GM06990 (cell line): ENCODE results near the gene TPSD1.

ENCODE experiments used
- DNase-seq: peaks from one replicate; pipeline ENCODE4 v3.0.0-alpha.2; 2011; ENCODE audit not compliant: insufficient read length; ENCODE audit errors: extremely low read depth
- H3K27me3 ChIP-seq: replicated peaks from 2 replicates; pipeline ENCODE4 v1.6.0; 2011; ENCODE audit warnings: low read length; ENCODE audit not compliant: control insufficient read depth, insufficient read depth
- H3K36me3 ChIP-seq: 2 replicates; pipeline ENCODE4 v1.5.1; 2011; ENCODE audit warnings: low read length; ENCODE audit not compliant: control insufficient read depth, insufficient read depth
- H3K4me3 ChIP-seq: replicated peaks from 2 replicates; pipeline ENCODE4 v1.5.1; 2011; ENCODE audit warnings: low read depth, mild to moderate bottlenecking, control low read depth, low read length
- TF ChIP-seq, protein P1 (sequence below): IDR thresholded peaks from 2 replicates; pipeline ENCODE4 v1.5.1; 2011; ENCODE audit warnings: low read length, control low read depth, mild to moderate bottlenecking, inconsistent platforms; ENCODE audit not compliant: insufficient read depth, poor library complexity, severe bottlenecking

The TPSD1 gene

DNA sequence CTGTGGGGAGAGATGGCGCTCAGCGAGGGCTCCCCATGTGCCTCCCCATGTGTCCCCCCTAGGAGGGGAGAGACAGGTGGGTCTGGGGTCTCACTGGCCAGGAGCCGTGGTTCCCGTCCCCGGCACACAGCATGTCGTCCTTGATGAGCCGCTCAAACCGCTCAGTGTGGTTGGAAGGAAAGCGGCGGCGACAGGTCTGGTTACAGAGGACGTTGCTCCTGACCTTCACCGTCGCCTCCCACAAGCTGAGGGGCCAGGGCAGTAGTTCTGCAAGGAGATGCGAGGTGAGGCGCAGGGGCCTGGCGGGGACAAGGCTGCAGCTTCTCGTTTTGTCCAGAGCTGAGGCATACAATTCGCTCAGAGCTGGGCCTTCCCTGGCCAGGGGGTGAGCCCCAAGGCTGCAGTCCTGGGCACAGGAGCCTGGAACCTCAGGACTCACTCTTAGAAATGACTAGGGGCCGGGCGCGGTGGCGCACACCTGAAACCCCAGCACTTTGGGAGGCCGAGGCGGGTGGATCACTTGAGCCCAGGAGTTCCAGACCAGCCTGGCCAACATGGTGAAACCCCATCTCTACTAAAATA lies 30.7 kb downstream of the TPSD1 start:
- H3K4me3 ChIP-seq, result no peak overlapping the region
- H3K27me3 ChIP-seq, result no peaks in the 10 kb centered on the region; the same call in 1 of the 2 replicates
- no peaks in the 10 kb centered on the region for H3K36me3 ChIP-seq
- no peak for DNase-seq
- TF ChIP-seq, protein P1, sequence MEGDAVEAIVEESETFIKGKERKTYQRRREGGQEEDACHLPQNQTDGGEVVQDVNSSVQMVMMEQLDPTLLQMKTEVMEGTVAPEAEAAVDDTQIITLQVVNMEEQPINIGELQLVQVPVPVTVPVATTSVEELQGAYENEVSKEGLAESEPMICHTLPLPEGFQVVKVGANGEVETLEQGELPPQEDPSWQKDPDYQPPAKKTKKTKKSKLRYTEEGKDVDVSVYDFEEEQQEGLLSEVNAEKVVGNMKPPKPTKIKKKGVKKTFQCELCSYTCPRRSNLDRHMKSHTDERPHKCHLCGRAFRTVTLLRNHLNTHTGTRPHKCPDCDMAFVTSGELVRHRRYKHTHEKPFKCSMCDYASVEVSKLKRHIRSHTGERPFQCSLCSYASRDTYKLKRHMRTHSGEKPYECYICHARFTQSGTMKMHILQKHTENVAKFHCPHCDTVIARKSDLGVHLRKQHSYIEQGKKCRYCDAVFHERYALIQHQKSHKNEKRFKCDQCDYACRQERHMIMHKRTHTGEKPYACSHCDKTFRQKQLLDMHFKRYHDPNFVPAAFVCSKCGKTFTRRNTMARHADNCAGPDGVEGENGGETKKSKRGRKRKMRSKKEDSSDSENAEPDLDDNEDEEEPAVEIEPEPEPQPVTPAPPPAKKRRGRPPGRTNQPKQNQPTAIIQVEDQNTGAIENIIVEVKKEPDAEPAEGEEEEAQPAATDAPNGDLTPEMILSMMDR, result no peak

DNA sequence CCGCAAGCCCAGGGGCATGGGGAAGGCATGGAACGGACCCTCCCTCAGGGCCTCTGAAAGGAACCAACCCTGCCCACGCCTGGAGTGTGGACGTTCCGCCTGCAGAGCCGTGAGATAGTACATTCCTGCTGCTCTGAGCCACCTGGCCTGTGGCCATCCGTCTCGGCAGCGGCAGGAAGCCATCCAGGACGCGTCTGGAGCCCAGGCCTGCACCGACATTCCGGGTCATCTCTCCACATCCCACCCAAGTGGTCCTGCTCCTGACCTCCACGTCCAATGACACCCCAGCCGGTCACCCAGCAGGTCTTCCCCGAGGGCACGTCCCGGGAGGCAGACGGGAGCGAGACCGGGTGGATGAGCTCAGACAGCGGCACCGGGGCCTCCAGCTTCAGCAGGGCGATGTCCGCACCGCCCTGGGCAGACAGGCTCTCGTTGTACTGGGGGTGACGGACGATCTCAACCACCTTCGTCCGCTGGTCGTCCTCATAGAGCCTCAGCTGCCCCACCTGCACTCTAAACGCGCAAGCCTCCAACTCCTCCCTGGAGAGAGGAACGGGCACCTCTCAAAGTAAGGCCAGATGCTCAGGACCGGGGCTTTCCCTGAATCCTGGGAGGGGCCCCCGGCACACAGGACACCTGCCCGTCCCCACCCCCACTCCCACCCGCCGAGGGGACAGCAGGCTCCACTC lies 32.3 kb downstream of the TPSD1 start:
- TF ChIP-seq, protein P1, result no peak
- DNase-seq, result no peak

DNA sequence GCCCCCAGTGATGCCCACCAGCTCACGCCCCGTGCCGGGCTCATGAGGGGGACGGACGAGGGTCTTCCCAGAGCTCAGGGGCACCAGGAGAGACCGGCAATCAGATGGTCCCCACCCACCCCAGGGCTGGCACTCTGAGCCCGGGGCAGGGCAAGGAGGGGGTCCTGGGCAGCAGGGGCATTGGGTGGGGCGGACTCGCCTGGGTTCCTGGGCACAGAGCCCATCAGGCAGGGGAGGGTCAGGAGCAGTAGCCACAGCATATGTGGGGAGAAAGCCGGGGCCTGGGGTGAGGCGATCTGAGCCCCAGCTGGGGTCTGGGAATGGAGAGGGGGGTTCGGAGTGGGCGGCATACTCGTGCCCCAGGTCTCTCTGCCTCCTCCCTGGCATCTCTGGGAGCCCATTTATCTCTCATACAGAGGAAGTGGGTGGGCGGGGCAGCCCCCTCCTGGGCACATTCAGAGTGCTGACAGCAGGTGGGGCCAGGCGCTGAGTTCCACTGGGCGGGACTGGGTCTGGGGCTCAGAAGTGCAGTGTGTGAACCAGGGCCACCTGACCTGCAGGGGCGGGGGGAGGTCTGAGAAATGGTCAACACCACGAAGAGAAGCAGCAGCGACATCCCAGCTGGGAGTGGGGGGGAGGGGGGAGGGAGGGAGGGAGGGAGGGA lies 33.1 kb downstream of the TPSD1 start:
- Histone ChIP-seq H3K36me3 (no peaks in the 10 kb centered on the region), H3K27me3 (no peaks in the 10 kb centered on the region; the same call in 1 of the 2 replicates), H3K4me3 (no peak overlapping the region)
- no peak for DNase-seq
- TF ChIP-seq, protein P1, result no peak

More for the DNA sequence above, 32.3 kb downstream of the TPSD1 start:
- H3K4me3 ChIP-seq, result no peak overlapping the region
- no peaks in the 10 kb centered on the region for H3K36me3 ChIP-seq
- no peaks in the 10 kb centered on the region; the same call in 1 of the 2 replicates for H3K27me3 ChIP-seq

DNA sequence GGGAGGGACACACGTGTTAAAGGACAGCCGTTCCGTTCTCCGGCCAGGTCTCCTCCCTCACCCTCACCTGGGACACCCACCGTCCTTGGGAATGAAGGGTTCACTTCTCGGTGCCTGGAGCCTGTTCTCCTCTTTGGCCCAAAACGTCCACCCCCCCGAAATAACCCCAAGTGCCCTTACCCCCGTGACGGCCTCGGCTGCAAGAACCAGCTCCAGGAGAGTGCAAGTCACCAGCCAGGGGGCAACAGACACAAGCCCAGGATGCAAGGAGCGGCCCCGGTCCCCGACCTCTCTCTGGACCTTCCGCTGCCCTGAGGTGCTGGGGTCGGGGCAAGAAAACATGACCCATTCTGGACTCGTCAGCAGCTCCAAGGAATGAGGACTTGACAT lies 33.6 kb downstream of the TPSD1 start:
- no peaks in the 10 kb centered on the region for H3K36me3 ChIP-seq
- no peak for DNase-seq
- H3K4me3 ChIP-seq, result no peak overlapping the region
- no peaks in the 10 kb centered on the region; the same call in 1 of the 2 replicates for H3K27me3 ChIP-seq
- TF ChIP-seq, protein P1, result no peak

DNA sequence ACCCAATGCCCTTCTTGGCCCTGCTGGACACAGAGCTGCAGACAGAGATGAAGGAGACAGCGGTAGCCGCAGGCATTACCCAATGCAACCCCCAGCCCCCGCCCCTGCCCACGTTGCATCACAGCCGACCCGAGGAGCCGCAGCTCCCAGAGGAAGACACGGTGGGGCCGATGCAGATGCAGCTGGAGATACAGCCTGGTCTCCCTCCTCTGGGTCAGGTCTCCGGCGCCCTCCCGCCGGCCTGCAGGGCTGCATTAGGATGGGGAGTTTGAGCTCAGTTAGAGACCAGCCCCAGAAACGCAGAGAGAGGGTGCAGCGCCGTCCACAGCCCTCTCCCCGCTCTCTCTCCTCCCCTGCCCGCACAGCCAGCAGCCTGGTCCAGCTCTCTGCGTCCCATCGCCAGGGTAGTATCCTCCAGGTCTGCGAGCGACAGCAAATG lies 34.2 kb downstream of the TPSD1 start:
- Histone ChIP-seq H3K4me3 (no peak overlapping the region), H3K36me3 (no peaks in the 10 kb centered on the region), H3K27me3 (no peaks in the 10 kb centered on the region; the same call in 1 of the 2 replicates)
- DNase-seq, result no peak
- TF ChIP-seq, protein P1, result no peak
